Coronary artery (tissue), 2 donors: Measurements from ENCODE around the gene KCNAB2.

Source experiments
- DNase-seq: peaks from one replicate; pipeline ENCODE4 v3.0.0-alpha.2; 2017; ENCODE audit warnings: low spot score
- H3K27ac ChIP-seq, 2 donors: fragments of 200-600 bp; sonication (generic); one replicate each; pipeline ENCODE4 v1.5.1; 2016 to 2019
- H3K4me3 ChIP-seq: fragments of 200-600 bp; sonication (generic); 2 replicates; pipeline ENCODE4 v1.5.1; 2016; ENCODE audit warnings: mild to moderate bottlenecking, moderate library complexity
- CTCF ChIP-seq: fragments of 200-600 bp; sonication (generic); IDR thresholded peaks from one replicate; pipeline ENCODE4 v1.5.1; 2019; ENCODE audit warnings: antibody characterized with exemption

Gene KCNAB2

GRCh38 chr1:6026095-6026809, 19.4 kb upstream of the KCNAB2 start:
- DNase-seq: no peak

DNA sequence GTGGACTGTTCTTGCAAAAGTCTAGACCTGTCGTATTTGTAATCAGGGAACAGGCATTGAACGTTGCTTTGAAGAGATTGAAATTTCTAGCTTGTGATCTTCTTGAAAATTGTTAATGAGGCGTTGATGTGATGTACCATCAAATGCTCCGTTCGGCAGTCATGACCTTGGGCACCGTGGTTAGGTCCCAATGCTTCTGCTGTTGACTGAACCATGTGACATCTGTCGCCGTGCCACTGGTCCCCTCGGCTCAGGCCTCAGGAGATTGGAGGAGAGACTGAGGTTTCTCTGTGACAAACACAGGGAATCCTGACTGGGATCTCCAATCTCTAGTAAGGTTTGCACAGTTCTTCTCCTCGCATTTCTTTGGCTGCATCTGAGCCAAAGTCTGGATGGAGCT, 18.1 kb upstream of the KCNAB2 start:
- TF ChIP-seq CTCF: no peak
- Histone ChIP-seq H3K4me3 (peak overlapping the region; percentile 54), H3K27ac (peak overlapping the region in 1 of 2 donors; percentile 46)
- no peak for DNase-seq

More at GRCh38 chr1:6026095-6026809, 19.4 kb upstream of the KCNAB2 start:
- no peak for TF ChIP-seq CTCF
- H3K4me3 ChIP-seq: peak overlapping the region; percentile 54
- H3K27ac ChIP-seq: peak overlapping the region in 1 of 2 donors; percentile 46

- DNase-seq: no peak
- Histone ChIP-seq H3K4me3 (peak overlapping the region; percentile 54), H3K27ac (peak overlapping the region in 1 of 2 donors; percentile 58)
- TF ChIP-seq CTCF: no peak
These were observed 17.4 kb upstream of the KCNAB2 start for GRCh38 chr1:6028042-6028850.

DNA sequence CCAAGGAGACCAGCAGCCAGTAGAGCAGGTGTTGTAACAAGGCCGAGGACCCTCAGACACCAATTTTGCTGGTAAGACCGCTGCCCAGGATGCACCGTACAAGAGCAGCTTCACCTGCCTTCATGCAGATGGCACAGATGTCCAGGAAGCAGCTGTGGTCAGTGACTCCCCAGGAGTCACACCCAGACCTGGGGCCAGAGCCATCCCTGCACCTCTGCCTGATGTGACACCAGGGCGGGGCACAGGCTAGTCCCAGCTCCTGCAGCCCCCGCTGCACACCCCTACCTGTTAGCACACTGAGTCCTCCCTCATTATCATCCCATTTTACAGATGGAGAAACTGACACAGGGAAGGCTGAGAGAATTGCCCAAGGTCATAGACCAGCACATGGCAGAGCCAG, 16.3 kb upstream of the KCNAB2 start:
- TF ChIP-seq CTCF: no peak
- no peak overlapping the region for H3K27ac ChIP-seq
- no peak for DNase-seq
- H3K4me3 ChIP-seq: no peak overlapping the region

GRCh38 chr1:6030132-6030531, 15.6 kb upstream of the KCNAB2 start:
- no peak for DNase-seq
- no peak overlapping the region for H3K27ac ChIP-seq
- no peak for TF ChIP-seq CTCF
- H3K4me3 ChIP-seq: no peak overlapping the region

DNA sequence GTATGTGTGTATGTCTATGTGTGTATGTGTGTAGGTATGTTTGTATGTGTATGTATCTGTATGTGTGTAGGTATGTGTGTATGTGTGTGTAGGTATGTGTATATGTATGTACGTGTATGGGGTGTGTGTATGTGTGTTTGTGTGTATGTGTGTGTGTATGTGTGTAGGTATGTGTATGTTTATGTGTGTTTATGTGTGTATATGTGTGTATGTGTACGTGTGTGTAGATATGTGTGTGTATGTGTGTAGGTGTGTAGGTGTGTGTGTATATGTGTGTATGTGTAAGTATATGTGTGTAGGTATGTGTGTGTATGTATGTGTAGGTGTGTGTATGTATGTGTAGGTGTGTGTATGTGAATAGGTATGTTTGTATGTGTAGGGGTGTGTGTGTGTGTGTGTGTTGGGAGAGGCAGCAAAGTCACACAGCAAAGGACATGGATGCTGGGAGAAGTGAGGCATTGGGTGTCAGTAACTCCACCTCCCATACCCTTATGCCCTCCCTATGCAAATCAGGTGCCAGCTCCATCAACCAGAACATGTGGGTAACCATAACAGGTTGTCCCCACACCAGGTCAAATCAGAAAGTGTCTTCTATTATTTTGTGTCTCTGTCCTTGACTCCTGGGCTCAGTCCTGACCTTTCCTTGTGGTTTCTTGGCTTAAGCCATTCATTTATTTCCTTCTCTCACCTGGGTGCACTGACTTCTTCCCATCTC, 15.0 kb upstream of the KCNAB2 start:
- no peak for TF ChIP-seq CTCF
- DNase-seq: no peak
- Histone ChIP-seq H3K27ac (no peak overlapping the region), H3K4me3 (no peak overlapping the region)
